HG02588 (cell line): ENCODE data around the gene ATP8B4.

Experiments used
- ATAC-seq: cut with Tn5 transposase; IDR thresholded peaks from one replicate; pipeline ENCODE4 v1.9.1; 2021; ENCODE audit warnings: mild to moderate bottlenecking, moderate library complexity; ENCODE audit not compliant: unreplicated experiment

ATP8B4 gene

DNA sequence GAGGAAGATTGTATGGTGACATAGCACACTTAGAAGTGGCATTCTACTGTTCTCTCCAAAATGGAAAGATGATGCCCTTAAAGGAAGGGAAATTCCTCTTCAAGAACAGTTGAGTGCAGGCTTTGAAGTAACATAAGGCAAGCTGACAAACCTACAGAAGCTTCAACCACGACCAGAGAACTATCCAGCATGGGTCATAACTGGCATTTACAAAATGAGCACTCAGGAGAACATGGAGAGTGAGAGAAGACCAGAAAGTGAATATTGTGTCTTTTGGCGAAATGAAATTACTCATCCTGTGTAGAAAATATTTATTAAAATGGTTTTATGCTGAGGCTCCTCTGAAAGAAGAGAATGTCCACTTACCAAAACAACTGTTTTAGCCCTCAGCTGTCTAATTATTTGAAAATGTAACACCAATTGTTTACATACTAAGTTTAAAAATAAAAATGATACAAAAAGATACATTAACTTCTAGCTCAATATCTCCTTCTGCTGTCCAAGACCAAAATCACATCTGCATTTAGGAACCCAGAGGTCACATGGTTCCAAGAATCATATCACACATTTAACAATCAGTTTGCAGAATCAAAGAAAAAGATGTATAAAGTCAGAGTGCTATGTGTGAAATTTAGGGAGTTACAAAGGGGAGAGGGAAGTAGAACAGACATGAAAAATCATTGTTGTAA lies 216.9 kb downstream of the ATP8B4 start:
- no peak for ATAC-seq

DNA sequence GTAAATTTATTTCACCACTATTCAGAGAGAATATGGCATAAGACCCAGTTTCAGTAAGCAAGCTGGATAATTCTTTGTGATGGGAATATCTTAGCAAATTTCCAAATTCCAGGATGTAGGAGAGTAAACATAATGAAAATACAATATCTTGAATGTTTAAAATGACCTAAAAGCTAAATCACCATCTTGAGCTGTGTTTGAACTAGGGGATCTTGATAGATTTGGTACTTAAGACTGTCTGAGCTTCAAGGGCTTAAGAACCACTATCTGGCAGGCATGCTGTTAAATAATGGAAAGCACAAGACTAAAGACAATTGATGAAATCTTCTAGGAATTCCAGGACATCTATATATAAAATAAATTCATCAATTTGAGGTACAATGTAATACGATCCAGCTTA lies 217.7 kb downstream of the ATP8B4 start:
- no peak for ATAC-seq

DNA sequence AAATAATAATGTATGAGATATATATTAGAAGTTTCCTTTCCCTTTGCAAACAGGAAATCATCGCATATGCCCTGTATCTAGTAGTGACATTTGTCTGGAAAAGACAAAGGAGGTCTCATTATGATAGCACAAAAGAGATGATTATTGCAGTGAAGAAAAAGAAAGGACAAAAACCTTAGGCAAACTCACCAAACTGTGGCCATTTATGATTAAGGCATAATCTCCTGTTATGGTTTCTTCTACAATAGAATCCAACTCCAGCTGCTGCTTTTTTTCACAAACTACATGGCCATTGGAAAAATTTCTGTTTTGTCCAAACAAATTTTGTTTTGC lies 218.2 kb downstream of the ATP8B4 start:
- ATAC-seq, result no peak

DNA sequence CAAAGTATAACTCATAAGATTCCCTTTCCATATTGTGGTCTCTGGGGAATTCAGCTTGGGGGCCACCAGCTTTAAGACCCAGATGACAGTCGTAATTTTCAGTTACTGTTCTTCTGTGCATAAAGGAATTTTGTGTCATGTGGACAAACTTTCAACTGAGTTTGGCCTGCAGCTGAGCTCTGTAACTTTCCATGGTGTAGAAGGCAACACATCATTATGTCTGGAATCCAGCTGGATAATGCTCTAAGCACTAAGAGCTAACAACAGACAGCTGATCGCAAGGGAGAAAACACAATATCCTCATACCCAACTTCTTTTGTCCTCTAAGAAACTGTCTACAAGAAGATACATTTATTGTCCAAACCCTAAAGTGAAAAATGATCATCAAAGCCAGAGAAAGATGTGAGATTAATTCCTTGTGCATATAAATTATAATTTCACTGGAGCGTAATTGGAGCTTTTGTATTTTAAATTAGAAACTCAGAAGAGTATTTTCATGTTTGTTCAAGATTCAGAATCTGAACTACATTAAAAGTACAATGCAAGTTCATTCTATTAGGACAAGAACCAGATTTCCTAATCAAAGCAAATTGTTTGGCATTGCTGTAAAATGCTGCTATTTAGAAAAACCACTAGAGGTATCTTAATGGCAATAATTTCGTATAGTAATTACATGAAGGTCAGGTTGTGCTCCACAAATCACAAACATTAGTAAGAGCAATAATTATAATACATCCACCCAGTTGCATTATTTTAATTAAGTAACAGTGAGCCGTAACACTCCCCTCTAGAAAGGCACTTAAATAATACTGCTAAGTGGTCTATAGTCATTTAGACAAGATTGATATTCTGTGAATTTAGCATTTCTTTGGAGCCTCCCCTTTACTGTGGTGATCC lies 218.8 kb downstream of the ATP8B4 start:
- no peak for ATAC-seq

DNA sequence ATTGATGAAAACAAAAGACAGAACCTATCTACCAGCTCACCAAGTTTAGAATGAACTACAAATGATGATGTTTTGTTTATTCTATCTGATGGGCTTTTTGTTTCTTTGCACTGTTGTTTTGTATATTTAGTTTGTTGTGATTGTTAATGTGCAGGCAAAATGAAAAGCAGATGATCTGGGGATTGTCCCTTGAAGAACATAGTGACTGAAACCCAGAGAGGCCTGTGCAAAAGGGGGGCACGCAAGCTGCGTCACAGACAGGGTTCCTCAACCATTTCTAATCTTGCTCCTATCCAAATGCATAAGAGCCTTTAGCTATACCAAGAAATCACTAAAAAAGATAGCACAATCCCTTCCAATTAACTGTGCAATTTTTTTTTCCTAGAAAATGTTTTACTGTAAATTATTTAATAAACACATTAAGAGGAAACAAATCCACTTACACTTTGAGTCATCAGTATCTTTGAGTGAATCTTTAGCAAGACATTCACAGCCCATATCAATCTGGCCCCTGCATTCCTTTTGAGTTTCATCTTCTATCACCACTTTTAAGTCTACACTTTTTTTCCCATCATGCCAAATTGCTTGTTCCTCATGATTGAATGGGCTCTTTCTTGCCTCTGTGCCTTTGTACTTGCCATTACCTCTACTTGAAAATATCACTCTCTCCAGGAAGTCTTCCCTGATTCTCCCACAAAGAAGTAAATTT lies 220.3 kb downstream of the ATP8B4 start:
- no peak for ATAC-seq

DNA sequence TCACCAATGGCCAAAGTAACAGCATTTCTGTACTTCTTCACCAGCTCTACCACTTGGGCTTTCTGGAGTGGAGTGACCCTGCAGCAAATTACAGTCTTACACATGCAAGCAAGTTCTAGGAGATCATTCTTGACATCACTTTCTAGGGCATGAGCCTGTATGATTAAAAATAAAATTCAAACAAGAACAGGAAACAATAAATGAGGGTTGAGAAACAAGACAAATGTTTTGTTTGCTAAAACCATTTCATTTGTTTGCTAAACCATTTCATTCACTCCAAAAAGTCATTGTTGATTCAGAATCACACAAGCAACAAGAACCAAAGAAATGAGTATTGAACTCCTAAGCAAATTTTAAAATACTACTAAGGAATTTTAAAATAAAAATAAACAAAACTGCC lies 220.9 kb downstream of the ATP8B4 start:
- ATAC-seq, result no peak

DNA sequence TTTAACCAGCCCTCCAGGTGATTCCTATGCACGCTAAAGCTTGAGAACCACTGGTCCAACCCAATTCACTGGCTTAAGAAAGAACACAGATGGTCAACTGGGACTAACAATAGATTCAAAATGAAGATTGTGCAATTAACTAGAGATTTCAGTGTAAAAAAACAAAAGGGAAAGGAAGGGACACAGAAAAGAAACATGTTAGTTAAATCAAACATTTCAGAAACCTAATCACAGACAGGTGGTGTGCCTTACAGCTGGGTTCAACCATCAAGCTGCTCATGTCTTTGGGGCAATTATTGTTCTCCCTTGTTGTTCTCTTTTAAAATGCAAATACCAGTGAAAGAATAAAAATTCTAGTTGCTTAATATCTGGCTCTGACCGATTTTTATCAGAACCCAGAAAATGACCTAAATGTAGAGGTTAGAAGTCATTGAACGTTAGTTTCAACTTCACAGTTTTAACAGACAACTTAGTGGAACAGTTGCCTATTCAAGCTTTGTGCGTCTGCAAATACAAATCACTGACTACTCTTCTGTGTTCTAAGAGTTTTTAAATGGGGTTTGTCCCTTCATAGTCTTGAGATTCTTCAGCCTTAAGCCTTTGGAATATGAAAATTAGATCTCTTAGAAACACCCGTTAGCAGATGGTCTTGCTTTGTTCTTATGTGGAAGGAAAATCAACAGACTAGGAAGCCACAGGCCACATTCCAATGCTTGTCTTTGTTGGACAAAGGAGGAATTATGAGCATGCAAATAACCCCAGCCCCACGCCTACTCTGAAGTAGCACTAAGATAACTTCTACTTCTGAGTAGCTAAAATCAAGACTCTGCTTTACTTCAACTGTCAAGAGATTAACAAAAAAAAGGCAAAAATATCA lies 223.4 kb downstream of the ATP8B4 start:
- no peak for ATAC-seq

DNA sequence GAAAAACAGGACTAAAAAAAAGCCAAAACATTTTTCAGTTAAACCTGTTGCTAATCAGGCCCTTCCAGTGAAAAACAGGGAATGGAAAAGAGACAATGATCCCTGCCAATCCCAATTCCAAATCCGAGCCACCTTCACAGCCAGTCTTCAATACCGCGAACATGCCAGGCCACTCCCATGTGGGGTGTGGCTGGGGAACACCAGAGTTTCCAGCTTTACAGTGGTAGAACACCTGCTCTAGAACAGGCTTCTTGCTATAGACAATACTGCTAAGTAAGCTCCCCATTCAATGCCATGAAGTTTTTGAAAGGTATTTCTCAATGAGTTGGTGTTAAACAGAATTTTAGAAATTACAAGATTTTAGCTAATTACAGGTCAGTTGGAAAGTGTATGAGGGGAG lies 228.3 kb downstream of the ATP8B4 start:
- ATAC-seq, result no peak

DNA sequence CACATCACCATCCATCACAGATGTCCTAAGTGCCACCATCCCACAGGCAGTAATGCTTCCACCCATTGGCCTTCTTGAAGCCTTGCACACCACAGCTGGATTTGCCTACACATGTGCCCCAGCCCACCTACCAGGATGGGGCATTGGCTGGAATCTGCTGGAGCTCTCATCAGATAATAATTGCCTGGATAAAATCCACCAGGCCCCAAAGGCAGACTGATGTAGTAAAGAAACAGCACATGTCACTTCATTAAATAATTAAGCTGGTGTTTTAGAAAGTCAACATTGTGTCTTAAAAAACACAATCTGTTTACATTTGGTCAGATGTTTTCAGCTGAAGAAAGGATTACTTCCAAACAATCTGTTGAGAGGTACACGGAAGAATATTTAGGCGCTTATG lies 229.5 kb downstream of the ATP8B4 start:
- no peak for ATAC-seq

DNA sequence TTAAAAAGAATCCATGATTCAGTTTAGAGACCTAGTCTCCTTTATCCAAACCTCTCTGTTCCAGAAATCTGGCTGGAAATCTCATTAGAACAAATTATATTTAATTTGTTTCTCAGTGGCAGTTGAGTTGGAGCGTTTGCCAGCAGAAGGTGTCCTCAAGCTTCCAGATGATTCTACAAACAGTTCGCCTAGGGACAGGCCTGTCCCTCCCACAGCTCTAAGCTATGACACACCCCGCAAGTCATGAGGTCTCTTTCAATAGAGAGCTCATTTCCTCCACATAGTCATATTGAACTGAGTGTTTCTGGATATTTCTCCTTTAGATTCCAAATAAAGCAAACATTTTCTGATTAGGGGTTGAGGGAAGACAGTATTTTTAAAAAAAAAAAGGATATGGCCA lies 230.3 kb downstream of the ATP8B4 start:
- ATAC-seq, result no peak

DNA sequence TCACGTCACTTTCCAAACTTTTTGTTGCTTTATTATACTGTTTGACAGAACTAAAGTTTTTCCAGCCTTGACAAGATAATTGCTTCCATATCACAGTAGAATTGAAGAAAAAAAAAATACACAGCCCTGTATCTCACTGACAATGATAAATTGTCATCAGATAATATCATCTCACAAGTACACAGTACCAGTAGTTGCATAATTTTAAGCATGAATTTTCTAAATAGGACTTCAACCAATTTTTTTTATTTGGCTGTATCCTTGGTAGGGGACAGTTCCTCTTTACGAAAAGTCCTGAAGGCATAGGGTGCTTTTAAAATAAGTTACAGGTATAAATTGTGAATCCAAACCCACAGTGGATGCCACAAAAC lies 230.7 kb downstream of the ATP8B4 start:
- ATAC-seq, result no peak

DNA sequence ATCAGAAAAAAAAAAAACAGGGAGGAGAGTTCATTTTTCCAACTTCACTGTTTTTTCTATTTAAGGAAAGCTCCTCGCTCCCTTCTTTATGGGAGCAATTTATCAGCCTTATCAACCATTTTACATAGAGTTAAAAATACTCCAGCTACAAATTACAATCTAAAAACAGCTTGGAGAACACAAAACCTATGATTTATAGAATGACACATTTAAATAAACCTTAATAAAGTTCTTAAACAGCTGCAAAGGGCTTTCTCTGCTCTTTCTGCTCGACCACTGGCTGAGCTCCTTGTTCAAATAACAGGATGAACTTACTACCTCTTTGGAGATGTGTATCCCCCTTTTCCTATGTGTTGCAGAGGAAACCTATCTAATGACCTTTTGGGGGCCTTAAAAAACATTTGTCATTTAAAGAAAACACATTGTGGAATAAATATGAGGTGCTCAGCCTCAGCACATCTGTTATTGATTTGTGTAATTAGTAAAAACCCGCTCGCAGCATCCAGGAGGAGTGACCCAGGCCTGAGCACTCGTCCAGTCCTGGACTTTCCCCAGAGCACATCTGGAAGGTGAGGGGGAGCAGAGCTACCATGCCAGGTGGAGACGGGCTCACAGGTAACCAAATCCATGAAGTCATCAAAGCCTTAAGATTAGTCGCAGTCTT lies 231.2 kb downstream of the ATP8B4 start:
- no peak for ATAC-seq

DNA sequence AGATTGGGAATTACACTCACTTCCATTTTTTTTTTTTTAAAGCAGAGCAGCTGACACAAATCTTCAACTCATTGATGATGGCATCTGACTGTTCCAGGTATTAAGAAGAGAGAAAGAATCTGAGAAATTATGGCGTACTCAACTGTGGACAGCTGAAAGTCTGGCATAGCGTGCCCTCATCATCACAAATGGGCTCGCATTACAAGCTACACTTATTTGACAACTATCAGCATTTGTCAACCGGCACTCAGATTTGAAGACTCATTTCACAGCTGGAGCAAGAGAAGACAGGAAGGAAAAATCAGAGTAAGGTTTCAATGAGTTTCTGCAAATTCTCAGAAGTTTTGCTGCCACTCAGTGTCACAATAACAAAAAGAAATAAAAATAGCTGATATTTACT lies 235.9 kb downstream of the ATP8B4 start:
- no peak for ATAC-seq

DNA sequence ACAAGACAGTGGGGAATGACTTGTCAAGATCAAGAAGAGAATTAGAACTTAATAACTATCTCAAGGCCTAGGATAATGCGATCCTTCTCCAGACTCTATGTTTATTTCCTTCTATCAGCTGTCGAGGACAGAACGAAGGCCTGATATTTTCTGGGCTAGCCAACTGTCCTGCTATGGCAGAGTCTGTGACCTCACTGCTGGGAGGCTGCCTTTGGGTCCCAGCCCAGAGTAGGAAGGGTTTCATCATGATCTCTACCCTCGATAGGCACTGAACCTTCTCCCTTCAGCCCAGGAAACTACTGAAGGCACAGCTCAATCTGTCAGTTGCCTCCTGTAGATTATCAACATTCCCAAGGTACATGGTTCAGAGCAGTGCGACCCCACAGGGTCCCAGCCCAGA lies 237.2 kb downstream of the ATP8B4 start:
- ATAC-seq, result no peak

DNA sequence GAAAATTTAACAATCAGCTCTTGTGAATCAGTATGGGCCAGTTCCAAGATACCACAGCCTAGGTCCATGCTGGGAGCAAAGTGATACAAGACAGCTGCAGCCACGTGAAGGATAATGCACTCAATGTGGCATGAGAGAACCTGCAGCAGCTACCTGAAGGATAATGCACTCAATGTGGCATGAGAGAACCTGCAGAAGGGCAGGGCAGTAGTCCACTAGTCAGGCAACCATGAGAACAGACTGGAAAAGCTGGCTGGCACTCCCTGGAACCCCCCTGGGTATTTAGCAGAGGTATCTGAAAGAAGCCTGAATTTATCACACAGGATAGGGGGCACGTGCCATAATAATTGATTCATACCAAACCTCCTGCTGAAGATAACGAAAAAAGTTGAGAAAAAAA lies 237.6 kb downstream of the ATP8B4 start:
- ATAC-seq, result no peak

DNA sequence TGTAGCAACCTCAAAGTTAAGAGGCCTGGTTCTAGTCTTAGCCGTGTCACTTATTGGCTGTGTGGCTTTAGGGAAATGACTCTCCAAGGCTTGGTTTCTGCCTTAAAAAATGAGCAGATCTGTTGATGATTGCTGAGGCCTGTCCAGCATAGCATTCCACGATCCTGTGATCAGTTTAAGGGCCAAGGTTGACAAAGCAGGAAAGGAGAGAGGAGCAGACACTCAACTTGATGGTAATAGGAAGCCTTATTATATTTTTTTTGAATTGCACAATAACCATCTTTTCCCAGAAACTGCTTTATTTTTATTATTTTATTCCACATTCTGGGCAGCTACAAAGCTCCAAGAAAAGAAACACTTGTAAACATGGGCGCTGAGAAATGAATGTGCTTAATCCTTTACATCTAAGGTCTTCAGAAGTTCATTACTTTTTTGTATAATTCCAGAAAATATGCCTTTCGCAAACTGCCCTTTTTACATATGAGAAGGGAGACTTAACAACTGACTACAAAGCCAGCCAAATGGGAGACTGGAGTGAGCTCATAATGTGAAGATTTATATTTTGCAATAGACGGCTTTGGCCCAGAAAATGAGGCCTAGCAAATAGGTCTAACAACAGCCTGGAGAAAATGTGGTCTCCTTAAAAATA lies 241.0 kb downstream of the ATP8B4 start:
- ATAC-seq, result no peak

DNA sequence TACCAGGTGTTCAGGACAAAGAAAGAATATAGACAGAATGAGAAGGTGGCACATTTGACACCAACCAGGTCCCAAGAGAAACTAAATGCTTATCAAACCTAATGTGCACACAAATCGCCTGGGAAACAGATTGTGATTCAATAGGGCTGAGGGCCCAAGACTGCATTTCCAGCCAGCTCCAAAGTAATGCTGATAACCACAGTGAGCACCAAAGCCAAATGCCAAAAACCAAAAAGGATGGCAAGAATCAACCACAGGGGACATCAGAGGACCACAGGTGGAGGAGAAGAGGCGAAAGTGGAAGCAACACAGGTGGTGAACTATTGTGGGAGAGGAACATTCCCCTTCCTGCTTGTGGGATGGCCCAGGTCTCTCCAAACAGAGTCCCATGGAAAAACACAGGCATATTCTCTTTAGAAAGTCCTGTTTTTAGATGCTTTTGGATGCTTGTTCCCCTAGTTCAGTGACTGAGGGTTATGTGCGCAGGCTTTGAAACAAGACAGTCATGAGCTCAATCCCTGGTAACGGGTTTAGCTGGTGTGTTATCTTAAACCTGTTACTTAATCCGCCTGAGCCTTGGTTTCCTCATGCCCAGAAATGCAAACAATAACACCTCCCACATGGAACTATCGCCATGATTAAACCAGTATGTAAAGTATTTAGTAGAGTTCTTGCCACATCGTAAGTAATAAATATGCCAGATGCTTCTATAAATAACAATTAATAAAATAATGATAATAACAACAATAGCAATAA lies 241.7 kb downstream of the ATP8B4 start:
- no peak for ATAC-seq

DNA sequence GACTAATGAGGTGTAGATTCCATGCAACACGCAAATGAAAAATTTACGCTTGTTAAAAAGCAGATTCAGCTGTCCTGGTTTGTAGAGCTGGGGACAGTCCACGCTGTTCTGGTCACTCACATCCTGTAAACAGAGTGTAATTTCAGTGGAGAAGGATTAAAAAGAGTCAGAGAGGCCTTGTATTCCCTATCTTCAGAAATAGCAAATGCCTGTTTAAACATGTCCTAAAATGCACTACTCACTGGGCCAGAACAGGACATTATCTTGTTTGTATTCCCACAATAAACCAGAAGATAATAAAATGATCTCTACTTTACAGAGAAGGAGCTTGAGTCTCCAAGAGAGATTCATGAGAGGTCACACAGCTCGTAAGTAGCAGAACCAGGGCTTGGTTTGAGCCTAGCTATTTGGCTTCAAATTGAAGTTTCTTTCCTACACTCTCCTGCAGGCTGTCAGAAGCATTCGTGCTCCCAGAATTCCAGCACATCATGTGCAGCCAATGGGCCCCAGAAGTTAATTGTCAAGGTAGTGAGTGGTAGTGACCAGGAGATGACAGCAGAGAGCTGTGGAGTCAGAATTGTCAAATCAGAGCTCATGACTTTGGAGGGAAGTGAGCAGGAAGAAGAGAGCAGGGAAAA lies 242.5 kb downstream of the ATP8B4 start:
- ATAC-seq, result no peak

DNA sequence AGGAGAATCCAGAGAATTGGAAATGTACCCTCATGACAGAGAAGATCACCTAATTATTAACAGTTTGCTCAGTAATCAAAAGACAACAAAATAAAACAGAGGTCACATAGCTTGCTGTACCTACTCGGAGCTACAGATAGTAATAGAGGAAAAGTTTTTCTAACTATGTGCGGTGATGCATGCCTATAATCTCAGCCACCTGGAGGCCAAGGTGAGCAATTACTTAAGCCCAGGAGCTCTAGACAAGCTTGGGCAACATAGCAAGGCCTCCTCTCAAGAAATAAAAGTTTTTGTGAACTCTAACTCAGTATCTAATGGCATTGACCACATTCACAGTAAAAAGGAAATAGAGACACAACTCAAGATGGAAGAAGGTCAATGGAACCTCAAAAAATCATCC lies 243.6 kb downstream of the ATP8B4 start:
- ATAC-seq, result no peak
